SJCRH30 (cell line): Measurements from ENCODE around the gene FAHD2A. TPM values are rescaled to one million over a fixed set of nuclear protein-coding genes. Genes with fewer than 3 reads are reported as not detected.
"Not testable (repeated sequence)": the region's sequence is repeated elsewhere in the genome, so short reads cannot be mapped to it uniquely, and the experiment has no call there.

Experiments
- DNase-seq, 2 experiments: peaks; one replicate each; pipeline ENCODE4 v3.0.0-alpha.2; 2015 to 2020
- H3K27ac ChIP-seq: fragments of 250-450 bp; sonication (Bioruptor Pico); 2 replicates; pipeline ENCODE4 v1.5.1; 2020; ENCODE audit warnings: mild to moderate bottlenecking, moderate library complexity
- H3K27me3 ChIP-seq: fragments of 250-450 bp; sonication (Bioruptor Pico); 2 replicates; pipeline ENCODE4 v1.5.1; 2020; ENCODE audit warnings: mild to moderate bottlenecking, moderate library complexity
- H3K36me3 ChIP-seq: fragments of 250-450 bp; sonication (Bioruptor Pico); 2 replicates; pipeline ENCODE4 v1.5.1; 2020; ENCODE audit warnings: mild to moderate bottlenecking, moderate library complexity
- H3K4me1 ChIP-seq: fragments of 250-450 bp; sonication (Bioruptor Pico); 2 replicates; pipeline ENCODE4 v1.5.1; 2020; ENCODE audit warnings: mild to moderate bottlenecking, moderate library complexity
- H3K4me3 ChIP-seq: fragments of 250-450 bp; sonication (Bioruptor Pico); 2 replicates; pipeline ENCODE4 v1.5.1; 2020; ENCODE audit warnings: mild to moderate bottlenecking, moderate library complexity
- H3K9me3 ChIP-seq: fragments of 250-450 bp; sonication (Bioruptor Pico); replicated peaks from 2 replicates; pipeline ENCODE4 v1.5.1; 2020; ENCODE audit warnings: mild to moderate bottlenecking, moderate library complexity
- total RNA-seq: library from RNA; depleted of rRNA; stranded (reverse); fragments of >200 nt; shearing (Covaris generic); gene quantifications from 2 replicates; pipeline ENCODE4 v1.2.3, GENCODE V29; 2014

The FAHD2A gene
- total RNA-seq, 1 experiment from 2014 or later = 19.6 TPM

DNA sequence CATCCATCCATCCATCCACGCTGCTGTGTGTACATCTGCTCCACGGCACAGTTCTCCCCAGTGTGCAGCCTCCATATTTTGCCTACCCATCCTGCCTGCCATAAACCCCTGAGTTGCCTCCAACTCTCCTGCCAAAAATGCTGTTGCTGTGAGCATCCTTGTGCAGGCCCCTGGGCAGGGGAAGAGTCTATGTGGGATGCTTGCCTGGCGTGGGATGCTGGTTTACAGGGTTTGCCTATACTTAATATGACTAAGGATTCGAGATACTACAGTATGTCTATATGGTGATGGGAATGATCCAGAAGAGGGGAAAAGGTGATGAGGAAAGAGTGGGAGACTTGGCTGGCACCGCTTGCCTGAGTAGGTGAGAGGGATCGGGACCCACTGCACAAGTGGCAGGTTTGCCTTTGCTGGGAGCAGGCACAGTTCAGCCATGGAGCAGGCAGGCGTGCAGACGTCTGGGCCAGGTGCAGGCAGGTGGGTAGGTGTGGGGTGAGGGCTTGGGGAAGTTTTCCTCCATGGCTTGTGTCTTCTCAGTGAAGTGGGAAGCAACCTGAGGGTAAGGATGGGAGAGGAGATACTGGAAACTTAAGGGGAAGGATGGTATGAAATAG, 30.2 kb upstream of the FAHD2A start:
- Histone ChIP-seq H3K4me3 (no peak overlapping the region), H3K4me1 (no peaks in the 10 kb centered on the region), H3K27ac (no peak overlapping the region), H3K36me3 (no peaks in the 10 kb centered on the region), H3K27me3 (peaks cover 6% of the 10 kb centered on the region; the same call in 1 of the 2 replicates), H3K9me3 (no peaks in the 10 kb centered on the region)
- no peak for DNase-seq

DNA sequence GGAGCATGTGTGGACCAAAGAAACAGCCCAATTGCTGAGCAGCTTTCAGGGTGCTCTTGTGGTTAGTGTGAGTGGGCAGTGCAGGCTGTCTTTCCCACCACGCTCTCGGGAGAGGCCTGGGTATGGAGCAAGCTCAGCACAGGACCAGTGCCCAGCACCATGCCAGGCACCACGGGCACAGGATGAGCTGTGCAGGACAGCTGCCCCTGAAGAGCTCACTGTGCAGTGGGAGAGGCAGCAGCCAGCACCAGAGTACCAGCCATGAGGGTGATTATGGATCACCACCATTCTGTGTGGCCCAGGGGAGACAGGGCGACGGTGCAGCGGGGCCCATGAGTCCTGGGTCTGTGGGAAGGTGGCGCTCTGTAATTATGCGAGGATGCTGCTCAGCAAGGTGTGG, 29.7 kb upstream of the FAHD2A start:
- no peak overlapping the region for H3K27ac ChIP-seq
- no peaks in the 10 kb centered on the region for H3K9me3 ChIP-seq
- DNase-seq = no peak
- H3K27me3 ChIP-seq = peaks cover 6% of the 10 kb centered on the region; the same call in 1 of the 2 replicates
- no peak overlapping the region for H3K4me3 ChIP-seq
- no peaks in the 10 kb centered on the region for H3K4me1 ChIP-seq
- H3K36me3 ChIP-seq = no peaks in the 10 kb centered on the region

DNA sequence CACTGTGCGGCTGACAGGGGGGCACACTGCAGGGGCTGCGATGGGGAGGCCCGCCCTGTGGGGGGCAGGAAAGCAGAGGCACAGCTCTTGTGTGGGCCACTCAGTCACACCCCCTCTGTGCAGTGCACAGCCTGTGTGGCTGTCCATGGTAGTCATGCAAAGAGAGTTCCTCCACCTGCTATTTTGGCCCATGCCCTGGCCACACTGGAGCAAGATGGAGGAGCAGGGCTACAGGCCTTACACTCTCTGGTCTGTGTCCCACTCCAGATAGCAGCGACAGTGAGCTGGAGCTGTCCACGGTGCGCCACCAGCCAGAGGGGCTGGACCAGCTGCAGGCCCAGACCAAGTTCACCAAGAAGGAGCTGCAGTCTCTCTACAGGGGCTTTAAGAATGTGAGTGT, 28.5 kb upstream of the FAHD2A start:
- Histone ChIP-seq H3K9me3 (no peaks in the 10 kb centered on the region), H3K4me1 (no peaks in the 10 kb centered on the region), H3K4me3 (no peak overlapping the region), H3K27me3 (peaks cover 6% of the 10 kb centered on the region; the same call in 1 of the 2 replicates), H3K27ac (no peak overlapping the region), H3K36me3 (no peaks in the 10 kb centered on the region)
- DNase-seq = no peak

DNA sequence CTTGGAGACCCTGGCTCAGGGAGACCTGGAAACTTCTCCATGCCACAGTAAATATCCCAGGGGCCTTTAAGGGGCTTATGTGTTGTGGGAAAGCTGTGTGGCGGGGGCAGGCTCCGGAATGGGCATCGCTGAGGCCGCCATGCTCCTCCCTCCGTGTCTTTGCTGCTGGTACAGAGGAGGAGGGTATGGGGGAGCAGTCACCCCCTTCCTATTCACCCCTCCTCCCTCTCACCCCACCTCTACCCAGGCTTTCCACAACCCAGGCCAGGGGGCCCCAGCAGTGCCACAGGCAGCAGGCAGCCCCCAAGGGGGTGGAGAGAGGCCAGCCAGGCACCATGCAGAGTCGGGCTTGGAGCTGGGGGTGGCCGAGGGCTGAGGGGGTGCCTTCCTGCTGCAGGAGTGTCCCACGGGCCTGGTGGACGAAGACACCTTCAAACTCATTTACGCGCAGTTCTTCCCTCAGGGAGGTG, 28.0 kb upstream of the FAHD2A start:
- H3K4me1 ChIP-seq = no peaks in the 10 kb centered on the region
- no peak for DNase-seq
- H3K36me3 ChIP-seq = no peaks in the 10 kb centered on the region

DNA sequence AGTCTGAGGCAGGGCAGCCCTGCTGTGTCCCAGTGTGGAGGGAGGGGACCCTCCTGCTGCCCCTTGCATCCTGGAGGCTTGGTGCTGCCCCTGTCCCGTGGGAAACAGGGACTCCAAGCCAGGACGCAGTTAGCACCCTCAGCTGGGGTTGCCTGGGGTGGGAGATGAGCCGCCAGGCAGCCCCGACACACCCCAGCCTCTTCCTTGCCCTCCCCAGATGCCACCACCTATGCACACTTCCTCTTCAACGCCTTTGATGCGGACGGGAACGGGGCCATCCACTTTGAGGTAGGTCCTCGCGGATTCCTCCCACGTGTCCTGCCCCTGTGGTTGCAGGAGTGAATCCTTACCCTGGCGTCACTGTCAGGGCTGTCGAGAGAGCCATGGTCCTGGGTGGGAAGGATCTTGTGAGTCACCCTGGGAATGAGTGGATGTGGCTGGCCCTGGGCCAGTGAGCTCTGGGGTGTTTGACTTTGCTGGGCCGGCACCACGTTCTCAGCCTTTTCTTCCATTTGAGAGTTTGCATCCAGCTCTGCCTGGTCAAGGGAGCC, 27.5 kb upstream of the FAHD2A start:
- Histone ChIP-seq H3K36me3 (no peaks in the 10 kb centered on the region), H3K27ac (no peak overlapping the region), H3K4me3 (no peak overlapping the region), H3K27me3 (peaks cover 6% of the 10 kb centered on the region; the same call in 1 of the 2 replicates), H3K9me3 (no peaks in the 10 kb centered on the region), H3K4me1 (no peaks in the 10 kb centered on the region)
- DNase-seq = no peak

More for the DNA sequence above, 28.0 kb upstream of the FAHD2A start:
- Histone ChIP-seq H3K9me3 (no peaks in the 10 kb centered on the region), H3K4me3 (no peak overlapping the region), H3K27ac (no peak overlapping the region), H3K27me3 (peaks cover 6% of the 10 kb centered on the region; the same call in 1 of the 2 replicates)

DNA sequence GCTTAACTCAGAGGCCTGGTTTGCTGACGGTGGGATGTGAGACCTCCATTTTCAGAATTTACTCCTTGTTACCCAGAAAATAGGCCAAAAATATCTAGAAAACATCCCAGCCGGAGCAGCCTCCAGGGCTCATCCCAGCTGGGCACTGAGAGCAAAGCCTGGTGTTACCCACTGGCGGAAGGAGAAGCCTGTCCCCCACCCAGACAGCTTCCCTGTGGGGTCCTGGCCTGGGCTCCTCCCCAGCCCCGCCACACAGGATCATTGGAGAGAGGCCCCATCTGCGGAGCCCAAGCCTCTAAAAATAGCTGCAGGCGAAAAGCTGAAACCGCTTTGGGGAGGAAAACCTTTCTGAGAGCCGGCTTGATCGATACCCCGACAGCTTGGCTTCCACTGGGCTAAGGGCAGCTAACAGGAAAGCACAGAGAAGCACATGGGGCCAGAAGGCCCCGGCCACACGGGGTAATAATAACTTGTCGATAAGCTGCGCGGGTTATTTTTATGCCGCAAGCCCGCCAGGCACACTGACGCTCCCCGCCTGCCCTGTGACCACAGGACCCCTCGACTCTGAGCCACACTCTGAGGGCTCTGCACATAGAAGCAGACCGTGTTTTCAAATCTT, 26.9 kb upstream of the FAHD2A start:
- Histone ChIP-seq H3K27ac (no peak overlapping the region), H3K36me3 (no peaks in the 10 kb centered on the region), H3K27me3 (peaks cover 10% of the 10 kb centered on the region), H3K4me3 (no peak overlapping the region), H3K9me3 (no peaks in the 10 kb centered on the region), H3K4me1 (no peaks in the 10 kb centered on the region)
- no peak for DNase-seq

DNA sequence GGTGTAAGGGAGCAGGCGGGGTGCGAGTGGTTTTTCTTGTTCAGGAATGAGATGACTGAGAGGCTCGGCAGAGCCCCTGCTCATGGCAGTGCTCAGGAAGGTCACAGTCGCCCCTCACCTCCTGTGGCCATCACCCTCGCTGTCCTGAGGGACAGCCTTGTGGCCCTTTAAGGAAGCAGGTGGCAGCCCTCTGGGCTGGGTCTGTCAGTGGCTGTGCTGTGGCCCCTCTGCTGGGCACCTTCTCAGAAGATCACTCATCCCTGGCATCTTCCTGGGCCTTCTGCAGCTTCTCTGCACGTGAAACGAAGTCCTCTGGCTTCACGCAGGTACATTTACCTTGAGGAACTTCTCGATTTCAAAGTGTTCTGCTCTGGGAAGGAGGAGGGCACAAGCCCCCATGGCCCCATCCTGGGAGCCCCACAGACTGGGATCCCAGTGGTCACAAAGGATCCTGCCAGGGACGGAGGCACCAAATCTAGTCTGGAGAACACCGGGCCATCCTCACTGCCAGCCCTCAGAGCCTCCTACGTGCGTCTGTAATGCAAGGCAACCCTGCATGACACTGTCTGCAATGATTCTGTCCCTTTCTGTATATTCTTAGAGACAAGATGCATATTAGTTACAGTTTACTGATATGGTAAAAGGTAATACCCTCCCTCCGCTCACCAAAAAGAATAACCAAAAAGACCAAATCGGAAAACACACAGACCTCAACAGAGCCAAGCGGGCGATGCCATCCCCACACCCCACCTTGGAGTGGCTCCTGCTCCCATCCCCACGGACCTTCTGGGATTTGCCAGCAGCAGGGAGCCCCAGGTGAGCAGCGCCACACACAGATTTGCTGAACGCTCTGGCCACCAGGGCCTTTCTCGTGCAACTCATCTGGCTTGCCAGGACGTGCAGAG, 25.9 kb upstream of the FAHD2A start:
- Histone ChIP-seq H3K4me3 (no peak overlapping the region), H3K27me3 (peaks cover 10% of the 10 kb centered on the region), H3K4me1 (no peaks in the 10 kb centered on the region), H3K27ac (no peak overlapping the region), H3K9me3 (no peaks in the 10 kb centered on the region), H3K36me3 (no peaks in the 10 kb centered on the region)
- DNase-seq = no peak

DNA sequence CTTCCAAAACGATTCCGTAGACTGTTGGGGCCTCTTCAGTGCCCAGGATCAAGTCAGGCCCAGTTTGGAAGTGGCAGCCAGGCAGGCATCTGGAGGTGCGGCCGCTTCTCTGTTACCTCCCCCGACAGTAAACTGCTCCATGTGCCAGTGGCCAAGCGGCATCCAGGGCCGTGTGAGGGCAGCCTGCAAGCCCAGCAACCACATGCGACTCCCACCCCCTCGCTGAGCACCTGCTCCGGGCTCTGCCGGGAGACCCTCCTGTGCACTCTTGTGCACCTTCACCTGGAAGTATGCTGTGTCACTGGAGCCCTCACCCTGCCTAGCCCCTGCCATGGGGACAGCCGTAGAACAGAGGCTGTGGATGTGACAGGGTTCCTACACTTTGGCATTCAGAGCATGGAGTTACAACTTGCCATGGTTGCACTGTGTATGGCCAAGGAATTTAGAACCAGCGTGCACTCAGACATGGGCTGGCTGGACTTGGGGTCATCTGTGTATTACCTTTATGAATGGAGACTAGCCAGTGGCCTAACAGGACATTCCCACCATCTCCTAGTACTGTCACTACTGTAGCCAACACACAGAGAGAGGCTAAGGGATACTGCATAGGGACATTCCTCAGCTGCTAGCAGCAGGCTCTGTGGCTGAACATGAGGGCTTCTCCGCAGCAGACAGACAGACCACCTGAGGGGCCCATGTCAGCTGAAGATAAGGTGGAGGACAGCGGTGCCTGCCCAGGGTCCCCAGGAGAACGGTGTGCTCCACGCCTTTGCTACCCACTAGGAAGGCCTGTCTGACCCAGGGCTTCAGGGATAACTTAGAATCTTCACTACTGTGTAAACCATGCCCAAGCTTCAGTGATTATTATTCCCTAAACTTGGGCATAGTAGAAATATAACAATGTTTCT, 25.0 kb upstream of the FAHD2A start:
- Histone ChIP-seq H3K4me1 (no peaks in the 10 kb centered on the region), H3K4me3 (no peak overlapping the region), H3K9me3 (no peaks in the 10 kb centered on the region), H3K36me3 (no peaks in the 10 kb centered on the region), H3K27ac (no peak overlapping the region), H3K27me3 (peaks cover 10% of the 10 kb centered on the region)
- DNase-seq = no peak

DNA sequence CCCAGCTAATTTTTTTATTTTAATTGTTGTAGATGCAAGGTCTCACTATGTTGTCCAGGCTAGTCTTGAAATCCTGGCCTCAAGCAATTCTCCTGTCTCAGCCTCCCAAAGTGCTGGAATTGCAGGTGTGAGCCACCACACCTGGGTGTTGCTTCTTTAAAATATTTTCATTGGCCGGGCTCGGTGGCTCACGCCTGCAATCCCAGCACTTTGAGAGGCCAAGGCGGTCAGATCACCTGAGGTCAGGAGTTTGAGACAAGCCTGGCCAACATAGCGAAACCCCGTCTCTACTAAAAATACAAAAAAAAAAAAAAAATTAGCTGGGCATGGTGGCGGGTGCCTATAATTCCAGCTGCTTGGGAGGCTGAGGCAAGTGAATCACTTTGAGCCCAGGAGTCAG, 24.2 kb upstream of the FAHD2A start:
- H3K36me3 ChIP-seq, H3K9me3 ChIP-seq, H3K4me3 ChIP-seq, H3K4me1 ChIP-seq, H3K27ac ChIP-seq, DNase-seq: not testable (repeated sequence)
- peaks cover 10% of the 10 kb centered on the region for H3K27me3 ChIP-seq

DNA sequence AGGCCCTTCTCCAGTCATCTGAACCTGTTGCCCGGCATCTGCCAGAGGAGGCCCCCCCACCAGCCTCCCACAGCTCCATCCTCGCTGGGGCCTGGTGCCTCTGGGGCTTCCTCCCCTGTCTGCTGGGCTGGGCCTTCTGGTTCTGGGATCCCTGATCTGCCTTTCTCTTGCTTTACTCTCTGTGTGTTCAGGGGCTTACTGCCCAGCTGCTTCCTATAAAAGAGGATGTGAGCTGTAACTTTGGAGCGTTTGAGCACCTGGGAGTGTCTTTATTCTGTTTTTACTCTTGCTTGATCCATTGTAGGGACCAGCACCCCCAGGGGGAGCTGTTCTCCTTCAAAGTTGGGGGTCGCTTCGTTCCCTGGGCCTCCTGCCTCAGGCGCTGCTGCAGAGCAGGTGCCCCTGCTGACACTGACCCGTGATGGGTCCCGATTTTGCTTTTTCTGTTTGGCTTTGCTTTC, 23.1 kb upstream of the FAHD2A start:
- H3K9me3 ChIP-seq = no peaks in the 10 kb centered on the region
- H3K27me3 ChIP-seq = peaks cover 10% of the 10 kb centered on the region
- H3K4me1 ChIP-seq = no peaks in the 10 kb centered on the region
- no peak overlapping the region for H3K27ac ChIP-seq
- no peaks in the 10 kb centered on the region for H3K36me3 ChIP-seq
- H3K4me3 ChIP-seq = no peak overlapping the region
- no peak for DNase-seq

DNA sequence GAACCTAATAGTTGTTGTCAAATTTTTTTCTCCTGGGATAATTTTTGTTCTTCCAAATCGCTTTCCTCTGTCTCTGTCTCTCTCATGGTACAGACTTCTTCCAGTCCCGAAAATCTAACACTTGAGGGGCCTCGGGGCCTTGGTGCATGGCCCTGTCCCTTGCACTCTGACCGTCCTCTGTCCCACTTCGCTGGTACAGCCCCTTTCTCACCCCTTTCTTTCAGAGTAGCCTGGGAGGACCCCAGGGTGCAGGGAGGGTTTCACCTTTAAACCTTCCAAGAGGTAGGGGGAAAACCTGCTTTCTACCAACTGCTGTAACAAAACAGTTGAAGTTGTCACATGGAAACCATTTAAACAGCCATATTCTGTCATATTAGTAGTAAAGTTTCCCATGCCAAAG, 22.2 kb upstream of the FAHD2A start:
- no peaks in the 10 kb centered on the region for H3K36me3 ChIP-seq
- no peaks in the 10 kb centered on the region for H3K9me3 ChIP-seq
- no peak for DNase-seq

DNA sequence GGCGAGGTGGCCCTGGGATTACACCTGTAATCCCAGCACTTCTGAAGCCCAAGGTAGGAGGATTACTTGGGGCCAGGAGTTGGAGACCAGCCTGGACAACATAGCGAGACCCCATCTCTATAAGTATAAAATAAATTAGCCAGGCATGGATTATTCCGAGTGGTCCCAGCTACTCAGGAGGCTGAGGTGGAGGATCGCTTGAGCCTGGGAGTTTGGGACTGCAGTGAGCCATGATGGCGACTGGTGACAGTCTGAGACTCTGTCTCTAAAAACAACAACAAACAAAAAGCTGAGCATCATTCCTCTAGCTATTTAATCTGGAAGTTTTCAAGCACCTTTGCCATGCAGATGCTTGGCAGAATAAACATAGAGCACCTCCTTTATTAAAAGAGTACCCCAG, 21.8 kb upstream of the FAHD2A start:
- DNase-seq = no peak
- Histone ChIP-seq H3K9me3 (no peaks in the 10 kb centered on the region), H3K27me3 (peaks cover 7% of the 10 kb centered on the region), H3K36me3 (no peaks in the 10 kb centered on the region), H3K4me1 (no peaks in the 10 kb centered on the region), H3K4me3 (no peak overlapping the region), H3K27ac (no peak overlapping the region)

More for the DNA sequence above, 22.2 kb upstream of the FAHD2A start:
- Histone ChIP-seq H3K4me3 (no peak overlapping the region), H3K4me1 (no peaks in the 10 kb centered on the region), H3K27me3 (peaks cover 10% of the 10 kb centered on the region), H3K27ac (no peak overlapping the region)

DNA sequence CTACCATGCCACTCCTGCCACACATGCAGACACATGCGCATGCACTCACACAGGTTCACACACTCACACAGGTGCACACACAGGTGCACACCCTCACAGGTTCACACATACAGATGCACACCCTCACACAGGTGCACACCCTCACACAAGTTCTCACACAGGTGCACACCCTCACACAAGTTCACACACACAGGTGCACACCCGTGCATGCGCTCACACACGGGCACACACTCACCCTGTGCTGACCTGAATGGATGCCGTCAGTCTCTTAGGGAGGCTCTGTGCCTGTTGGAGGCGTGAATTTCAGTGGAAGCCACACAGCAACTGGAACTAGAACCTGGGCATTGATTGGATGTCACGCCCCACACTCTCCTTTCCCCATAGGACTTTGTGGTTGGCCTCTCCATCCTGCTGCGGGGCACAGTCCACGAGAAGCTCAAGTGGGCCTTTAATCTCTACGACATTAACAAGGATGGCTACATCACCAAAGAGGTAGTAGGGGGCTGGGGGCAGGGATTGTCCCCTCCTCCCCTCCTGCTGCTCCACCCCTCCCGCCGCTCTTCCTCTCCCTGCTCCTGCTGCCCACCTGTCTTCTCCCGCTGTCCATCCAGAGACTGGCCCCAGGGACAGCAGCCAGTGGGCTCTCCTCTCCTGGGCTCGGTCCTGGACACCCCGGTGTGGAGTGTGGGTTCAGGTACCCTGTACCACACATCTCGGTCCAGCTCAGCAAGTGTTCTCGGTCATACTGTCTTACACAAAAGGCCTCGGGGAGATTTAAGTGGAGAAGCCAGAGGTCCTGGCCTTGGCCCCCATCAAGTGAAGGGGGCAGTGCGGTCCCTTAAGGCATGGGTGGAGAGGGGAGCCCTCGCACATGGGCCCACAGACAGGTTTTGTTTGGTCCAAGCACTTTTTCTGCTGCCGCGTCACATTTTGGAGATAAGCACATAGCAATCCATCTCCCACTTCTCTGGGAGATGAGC, 21.0 kb upstream of the FAHD2A start:
- no peak for DNase-seq

More for the DNA sequence above, 21.0 kb upstream of the FAHD2A start:
- no peak overlapping the region for H3K27ac ChIP-seq
- no peak overlapping the region for H3K4me3 ChIP-seq
- peaks cover 4% of the 10 kb centered on the region; the same call in 1 of the 2 replicates for H3K27me3 ChIP-seq
- no peaks in the 10 kb centered on the region for H3K36me3 ChIP-seq
- H3K4me1 ChIP-seq = no peaks in the 10 kb centered on the region
- no peaks in the 10 kb centered on the region for H3K9me3 ChIP-seq
